ENCODE measurements around the gene DNAH12. TPM values are rescaled to one million over a fixed set of nuclear protein-coding genes. Genes with fewer than 3 reads are reported as not detected.

Gene DNAH12
- total and polyA plus RNA-seq, 10 of the 15 experiments (the other 5 are each of a cell fraction or from before 2014, with no cell fraction given) = under 0.01 to 0.35 (median 0.08) TPM

DNA sequence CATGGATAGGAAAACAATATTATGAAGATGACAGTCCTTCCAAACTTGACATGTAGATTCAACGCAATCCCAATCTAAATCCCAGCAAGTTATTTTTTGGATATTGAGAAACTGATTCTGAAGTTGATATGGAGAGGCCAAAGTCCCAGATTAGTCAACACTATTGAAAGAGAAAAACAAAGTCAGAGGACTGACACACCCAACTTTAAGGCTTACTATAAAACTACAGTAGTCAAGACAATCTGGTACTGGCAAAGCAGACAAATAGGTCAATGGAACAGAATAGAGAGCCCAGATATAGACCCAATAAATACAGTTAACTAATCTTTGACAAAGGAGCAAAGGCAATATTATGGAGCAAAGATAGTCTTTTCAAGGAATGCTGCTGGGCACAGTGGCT lies 132.4 kb downstream of the DNAH12 start:
- no peaks in the 10 kb centered on the region for H3K9me3 ChIP-seq (replicated peaks; ENCODE audit: control insufficient read depth, insufficient read depth, low read length)
- no peaks in the 10 kb centered on the region for H3K36me3 ChIP-seq (ENCODE audit: control insufficient read depth in 2 of 2, insufficient read depth in 2 of 2, low read length in 1 of 2)
- DNase-seq (ENCODE audit: low read depth, low spot score) (no peak), ATAC-seq (no peak), FAIRE-seq (no peak)
- ChIA-PET CTCF (no interaction called here), RAD21 (ENCODE audit: unreplicated experiment) (no interaction called here), SMC1A (ENCODE audit: uncharacterized antibody, unreplicated experiment) (interaction anchor here (2.4 kb wide), 1 partner anchor 14 kb away, joined by 11 read pairs; no protein-coding TSS in a partner anchor), POLR2A (no interaction called here)
- WGBS (ENCODE audit: insufficient coverage, insufficient replicate concordance, low lambda C conversion rate, missing lambda C conversion rate) = 0% methylated on average over 1 of the region's 1 CpG
- no peak overlapping the region for H3K27ac ChIP-seq (ENCODE audit: control insufficient read depth, insufficient read depth)
- no peaks in the 10 kb centered on the region for H3K4me1 ChIP-seq (ENCODE audit: control insufficient read depth, insufficient read depth, low read length)
- no peak overlapping the region for H2AFZ ChIP-seq (ENCODE audit: control insufficient read depth, low read depth, low read length)
- H4K20me1 ChIP-seq (ENCODE audit: control insufficient read depth, insufficient read depth) = no peaks in the 10 kb centered on the region
- H3K4me3 ChIP-seq = no peak overlapping the region
- no peak overlapping the region for H3K4me2 ChIP-seq (ENCODE audit: control insufficient read depth, insufficient read depth)
- no peak overlapping the region for H3K9ac ChIP-seq (ENCODE audit: control insufficient read depth, insufficient read depth, low read length)
- in situ Hi-C loops (cut with MboI) (no loop called here), intact Hi-C loops (cut with micrococcal nuclease; ENCODE audit: unreplicated experiment) (no loop called here)
- H3K27me3 ChIP-seq (replicated peaks in 1 of 2; ENCODE audit: control insufficient read depth in 2 of 2, insufficient read depth in 2 of 2, low read length in 1 of 2) = peaks cover 0 to 5% of the 10 kb centered on the region in 2 experiments; a peak in 1 of 4 replicates
- no peaks in the 10 kb centered on the region for H3K79me2 ChIP-seq (ENCODE audit: control insufficient read depth, insufficient read depth, low read length)
- no TSS peak for BruUV-seq (replicated peaks)
- TF ChIP-seq BACH1 (IDR thresholded peaks at IDR 0.05; ENCODE audit: borderline replicate concordance) (no peak), RELA (IDR thresholded peaks at IDR 0.05; ENCODE audit: borderline replicate concordance, partially characterized antibody) (no peak), YY1 (IDR thresholded peaks at IDR 0.05; ENCODE audit: low read depth, low read length) (no peak), MYC (IDR thresholded peaks at IDR 0.05; ENCODE audit: insufficient read depth, insufficient read length, insufficient replicate concordance, low read length, severe bottlenecking) (no peak), ZNF207 (IDR thresholded peaks at IDR 0.05; ENCODE audit: borderline replicate concordance) (no peak), POLR2AphosphoS5 (IDR thresholded peaks at IDR 0.05; ENCODE audit: low read length) (no peak), CEBPB (IDR thresholded peaks at IDR 0.05; ENCODE audit: borderline replicate concordance in 1 of 2, low read depth in 2 of 2, low read length in 2 of 2) (no peak), CBX5 (IDR thresholded peaks at IDR 0.05; ENCODE audit: low read depth) (no peak), HDAC6 (IDR thresholded peaks at IDR 0.05; ENCODE audit: unreplicated experiment) (no peak), DPF2 (IDR thresholded peaks at IDR 0.05) (no peak), PAX8 (IDR thresholded peaks at IDR 0.05) (no peak), FOXM1 (IDR thresholded peaks at IDR 0.05; ENCODE audit: low read depth, low read length) (no peak), ESRRA (IDR thresholded peaks at IDR 0.05; ENCODE audit: low read length) (no peak), MTA2 (IDR thresholded peaks at IDR 0.05; ENCODE audit: low read depth) (no peak), IKZF2 (IDR thresholded peaks at IDR 0.05) (no peak)
- TF ChIP-seq, protein P1, sequence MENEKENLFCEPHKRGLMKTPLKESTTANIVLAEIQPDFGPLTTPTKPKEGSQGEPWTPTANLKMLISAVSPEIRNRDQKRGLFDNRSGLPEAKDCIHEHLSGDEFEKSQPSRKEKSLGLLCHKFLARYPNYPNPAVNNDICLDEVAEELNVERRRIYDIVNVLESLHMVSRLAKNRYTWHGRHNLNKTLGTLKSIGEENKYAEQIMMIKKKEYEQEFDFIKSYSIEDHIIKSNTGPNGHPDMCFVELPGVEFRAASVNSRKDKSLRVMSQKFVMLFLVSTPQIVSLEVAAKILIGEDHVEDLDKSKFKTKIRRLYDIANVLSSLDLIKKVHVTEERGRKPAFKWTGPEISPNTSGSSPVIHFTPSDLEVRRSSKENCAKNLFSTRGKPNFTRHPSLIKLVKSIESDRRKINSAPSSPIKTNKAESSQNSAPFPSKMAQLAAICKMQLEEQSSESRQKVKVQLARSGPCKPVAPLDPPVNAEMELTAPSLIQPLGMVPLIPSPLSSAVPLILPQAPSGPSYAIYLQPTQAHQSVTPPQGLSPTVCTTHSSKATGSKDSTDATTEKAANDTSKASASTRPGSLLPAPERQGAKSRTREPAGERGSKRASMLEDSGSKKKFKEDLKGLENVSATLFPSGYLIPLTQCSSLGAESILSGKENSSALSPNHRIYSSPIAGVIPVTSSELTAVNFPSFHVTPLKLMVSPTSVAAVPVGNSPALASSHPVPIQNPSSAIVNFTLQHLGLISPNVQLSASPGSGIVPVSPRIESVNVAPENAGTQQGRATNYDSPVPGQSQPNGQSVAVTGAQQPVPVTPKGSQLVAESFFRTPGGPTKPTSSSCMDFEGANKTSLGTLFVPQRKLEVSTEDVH (IDR thresholded peaks at IDR 0.05; ENCODE audit: low read depth, partially characterized antibody) = no peak
- TF ChIP-seq, protein P2, sequence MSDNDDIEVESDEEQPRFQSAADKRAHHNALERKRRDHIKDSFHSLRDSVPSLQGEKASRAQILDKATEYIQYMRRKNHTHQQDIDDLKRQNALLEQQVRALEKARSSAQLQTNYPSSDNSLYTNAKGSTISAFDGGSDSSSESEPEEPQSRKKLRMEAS (IDR thresholded peaks at IDR 0.05; ENCODE audit: low read depth, low read length) = no peak
